ENCODE data around the gene VWA1.
"Not testable (repeated sequence)": the region's sequence is repeated elsewhere in the genome, so short reads cannot be mapped to it uniquely, and the experiment has no call there.

DNA sequence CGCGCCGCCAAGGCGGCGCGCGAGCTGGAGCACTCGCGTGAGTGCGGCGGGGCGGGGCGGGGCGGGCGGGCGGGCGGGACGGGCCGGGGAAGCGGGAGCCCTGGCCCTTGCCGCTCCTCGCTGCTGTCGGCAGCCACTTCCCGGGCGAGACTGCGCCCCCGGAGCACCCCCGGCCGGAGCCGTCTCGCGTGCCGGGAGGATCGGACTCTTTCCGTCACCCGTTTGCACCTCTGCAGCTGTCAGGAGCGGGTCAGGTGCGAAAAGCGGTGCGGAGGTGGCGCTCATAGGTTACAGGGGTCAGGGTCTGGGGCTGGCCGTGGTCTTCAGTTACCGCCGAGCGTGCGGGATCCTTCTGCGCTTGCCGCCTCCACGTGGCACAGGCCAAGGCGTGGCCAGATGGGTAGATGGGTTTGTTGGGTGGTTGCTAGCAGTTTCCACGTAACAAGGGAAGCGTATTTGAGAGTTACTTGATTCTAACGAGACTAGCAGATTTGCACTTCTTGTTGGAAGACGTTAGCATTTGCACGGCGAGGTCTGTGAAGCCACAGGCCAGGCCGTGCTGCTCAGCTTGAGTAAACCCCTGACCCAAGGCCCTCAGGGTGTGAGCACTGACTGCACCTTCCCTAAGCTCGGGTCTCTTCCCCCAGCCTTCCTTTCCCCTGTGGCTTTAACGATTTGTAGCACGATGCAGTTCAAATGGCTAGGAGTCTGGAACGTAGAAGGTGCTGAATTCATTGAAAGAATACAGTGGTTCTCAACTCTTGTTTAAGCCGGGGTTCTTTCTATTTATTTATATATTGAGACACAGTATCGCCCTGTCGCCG is 36.8 kb downstream of the VWA1 start:
- not testable (repeated sequence) for TF ChIP-seq POLR2A, EP300, POLR2AphosphoS5 (IDR thresholded peaks at IDR 0.05)
- TF ChIP-seq, protein P1, sequence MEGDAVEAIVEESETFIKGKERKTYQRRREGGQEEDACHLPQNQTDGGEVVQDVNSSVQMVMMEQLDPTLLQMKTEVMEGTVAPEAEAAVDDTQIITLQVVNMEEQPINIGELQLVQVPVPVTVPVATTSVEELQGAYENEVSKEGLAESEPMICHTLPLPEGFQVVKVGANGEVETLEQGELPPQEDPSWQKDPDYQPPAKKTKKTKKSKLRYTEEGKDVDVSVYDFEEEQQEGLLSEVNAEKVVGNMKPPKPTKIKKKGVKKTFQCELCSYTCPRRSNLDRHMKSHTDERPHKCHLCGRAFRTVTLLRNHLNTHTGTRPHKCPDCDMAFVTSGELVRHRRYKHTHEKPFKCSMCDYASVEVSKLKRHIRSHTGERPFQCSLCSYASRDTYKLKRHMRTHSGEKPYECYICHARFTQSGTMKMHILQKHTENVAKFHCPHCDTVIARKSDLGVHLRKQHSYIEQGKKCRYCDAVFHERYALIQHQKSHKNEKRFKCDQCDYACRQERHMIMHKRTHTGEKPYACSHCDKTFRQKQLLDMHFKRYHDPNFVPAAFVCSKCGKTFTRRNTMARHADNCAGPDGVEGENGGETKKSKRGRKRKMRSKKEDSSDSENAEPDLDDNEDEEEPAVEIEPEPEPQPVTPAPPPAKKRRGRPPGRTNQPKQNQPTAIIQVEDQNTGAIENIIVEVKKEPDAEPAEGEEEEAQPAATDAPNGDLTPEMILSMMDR (IDR thresholded peaks at IDR 0.05), result not testable (repeated sequence)

Data from suprapubic skin (tissue), 4 donors.